HG02840 (cell line): ENCODE measurements around the gene TPD52L2.
"Not testable (repeated sequence)": the region's sequence is repeated elsewhere in the genome, so short reads cannot be mapped to it uniquely, and the experiment has no call there.

ENCODE experiments used
- ATAC-seq: cut with Tn5 transposase; IDR thresholded peaks from one replicate; pipeline ENCODE4 v1.9.1; 2021; ENCODE audit warnings: mild to moderate bottlenecking, moderate library complexity, moderate number of reproducible peaks; ENCODE audit not compliant: unreplicated experiment, low FRiP score

Gene TPD52L2

GRCh38 chr20:63877755-63878470, 12.8 kb downstream of the TPD52L2 start:
- ATAC-seq = no peak

- no peak for ATAC-seq
Observed at GRCh38 chr20:63878899-63879663, 14.0 kb downstream of the TPD52L2 start.

GRCh38 chr20:63880901-63881300, 15.8 kb downstream of the TPD52L2 start:
- ATAC-seq = not testable (repeated sequence)

- no peak for ATAC-seq
Observed at GRCh38 chr20:63881451-63882226, 16.6 kb downstream of the TPD52L2 start.

GRCh38 chr20:63882257-63883200, 17.5 kb downstream of the TPD52L2 start:
- ATAC-seq = no peak

GRCh38 chr20:63883201-63883593, 18.1 kb downstream of the TPD52L2 start:
- ATAC-seq = no peak

- no peak for ATAC-seq
Observed at GRCh38 chr20:63884506-63885263, 19.6 kb downstream of the TPD52L2 start.

GRCh38 chr20:63885264-63886053, 20.4 kb downstream of the TPD52L2 start:
- ATAC-seq = no peak

- no peak for ATAC-seq
Observed at GRCh38 chr20:63886054-63886419, 21.0 kb downstream of the TPD52L2 start.

GRCh38 chr20:63886921-63887320, 21.9 kb downstream of the TPD52L2 start:
- no peak for ATAC-seq

- no peak for ATAC-seq
Observed at GRCh38 chr20:63889241-63890200, 24.5 kb downstream of the TPD52L2 start.

GRCh38 chr20:63890201-63890576, 25.1 kb downstream of the TPD52L2 start:
- ATAC-seq = no peak

- no peak for ATAC-seq
Observed at GRCh38 chr20:63890616-63891015, 25.5 kb downstream of the TPD52L2 start.

GRCh38 chr20:63891061-63892002, 26.3 kb downstream of the TPD52L2 start:
- ATAC-seq = no peak

- ATAC-seq = no peak
Observed at GRCh38 chr20:63892402-63892801, 27.3 kb downstream of the TPD52L2 start.

- ATAC-seq = no peak
Observed at GRCh38 chr20:63893999-63894357, 28.9 kb downstream of the TPD52L2 start.
